HG02571 (cell line): ENCODE results near the gene SCYGR1.
A peak's percentile ranks its signal among the peaks of the same experiment; 100 is the strongest.
"Not testable (repeated sequence)": the region's sequence is repeated elsewhere in the genome, so short reads cannot be mapped to it uniquely, and the experiment has no call there.

Experiments
- ATAC-seq: cut with Tn5 transposase; IDR thresholded peaks from one replicate; pipeline ENCODE4 v1.9.1; 2021; ENCODE audit warnings: mild to moderate bottlenecking, moderate library complexity; ENCODE audit not compliant: unreplicated experiment

Gene SCYGR1

DNA sequence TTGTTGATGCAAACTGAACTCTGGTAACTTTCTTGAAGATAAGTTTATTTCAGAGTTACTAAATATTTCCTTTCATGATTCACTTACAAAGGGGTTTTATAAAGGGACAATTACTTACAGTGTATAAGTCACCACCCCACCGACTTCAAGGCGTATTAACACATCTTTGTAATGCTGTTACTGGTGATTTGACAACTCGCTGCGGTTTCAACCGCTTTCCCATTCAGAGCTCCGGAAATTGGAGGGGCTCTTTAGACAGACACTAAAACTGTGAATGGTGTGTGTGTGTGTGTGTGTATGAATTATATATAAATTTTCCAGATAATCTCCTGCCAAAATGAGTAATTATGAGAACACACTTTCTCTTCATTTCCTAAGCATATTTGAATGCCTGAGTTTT is 13.6 kb downstream of the SCYGR1 start:
- no peak for ATAC-seq

DNA sequence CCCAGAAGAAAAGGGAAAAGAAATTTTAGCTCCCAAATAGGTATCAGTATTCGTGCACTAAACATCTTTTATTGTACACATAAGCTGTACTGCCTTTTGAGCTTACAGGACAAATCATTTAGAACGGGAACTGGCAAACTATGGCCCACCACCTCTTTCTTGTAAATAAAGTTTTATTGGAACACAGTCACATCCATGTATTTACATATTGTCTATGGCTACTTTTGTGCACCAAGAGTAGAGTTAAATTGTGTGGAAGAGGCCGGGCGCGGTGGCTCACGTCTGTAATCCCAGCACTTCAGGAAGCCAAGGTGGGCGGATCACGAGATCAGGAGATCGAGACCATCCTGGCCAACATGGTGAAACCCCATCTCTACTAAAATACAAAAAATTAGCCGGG is 14.4 kb downstream of the SCYGR1 start:
- no peak for ATAC-seq

DNA sequence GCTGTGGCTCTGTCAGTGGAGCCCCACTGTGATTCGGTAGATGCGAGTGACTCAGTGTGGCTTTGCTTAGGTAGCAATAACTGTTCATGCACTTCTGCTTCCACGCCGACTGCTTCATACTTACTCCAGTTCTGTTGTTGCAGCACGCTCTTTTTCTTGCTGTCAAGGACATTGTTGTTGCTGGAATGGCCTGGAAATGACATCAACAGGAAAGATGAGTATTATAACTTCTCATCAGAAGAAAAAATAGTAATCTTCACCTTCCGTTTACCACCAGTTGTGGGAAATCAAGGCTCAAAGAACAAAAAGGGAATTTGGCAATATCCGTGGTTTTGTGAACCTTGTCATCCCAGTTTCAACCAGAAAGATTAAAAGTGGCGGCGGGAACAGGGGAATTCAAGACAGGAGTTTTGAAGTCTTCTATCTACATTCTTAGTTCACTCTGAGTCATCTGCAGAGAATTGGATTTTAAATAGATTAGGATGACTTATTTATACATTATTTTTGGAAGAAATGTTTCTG is 16.9 kb downstream of the SCYGR1 start:
- no peak for ATAC-seq

DNA sequence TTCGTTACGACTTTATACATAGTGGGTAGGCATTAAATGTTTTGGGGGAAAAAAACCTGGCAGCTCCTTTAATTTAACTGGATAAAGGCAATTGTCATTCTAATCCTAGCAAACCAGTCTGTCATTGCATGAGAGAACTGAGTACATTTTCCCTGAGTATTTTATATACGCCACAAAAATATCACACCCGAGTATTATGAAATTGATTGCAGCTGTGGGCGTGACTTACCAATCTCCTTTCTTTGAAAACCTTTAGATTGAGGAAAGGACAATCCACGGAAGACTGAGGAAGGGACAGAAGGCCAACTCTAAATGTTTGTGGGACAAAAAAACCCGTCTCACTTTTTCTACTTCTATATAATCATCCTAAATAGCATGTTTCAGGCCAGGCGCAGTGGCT is 17.7 kb downstream of the SCYGR1 start:
- no peak for ATAC-seq

DNA sequence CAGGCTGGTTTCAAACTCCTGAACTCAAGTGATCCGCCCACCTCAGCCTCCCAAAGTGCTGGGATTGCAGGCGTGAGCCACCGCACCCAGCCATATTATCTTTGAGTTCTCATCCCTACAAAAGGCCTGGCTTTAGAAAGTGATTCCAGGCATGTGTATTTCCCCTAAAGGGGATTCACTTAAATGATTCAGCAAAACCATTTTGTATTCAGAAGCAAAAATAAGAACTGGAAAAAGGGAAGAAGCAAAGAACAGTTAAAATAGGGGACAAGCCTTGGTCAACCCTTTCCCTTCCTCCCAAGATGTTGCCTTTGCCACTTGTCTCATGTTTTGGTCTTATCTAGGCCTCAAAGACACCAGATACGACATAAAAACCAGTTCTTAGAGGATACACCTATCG is 19.2 kb downstream of the SCYGR1 start:
- ATAC-seq, result no peak

DNA sequence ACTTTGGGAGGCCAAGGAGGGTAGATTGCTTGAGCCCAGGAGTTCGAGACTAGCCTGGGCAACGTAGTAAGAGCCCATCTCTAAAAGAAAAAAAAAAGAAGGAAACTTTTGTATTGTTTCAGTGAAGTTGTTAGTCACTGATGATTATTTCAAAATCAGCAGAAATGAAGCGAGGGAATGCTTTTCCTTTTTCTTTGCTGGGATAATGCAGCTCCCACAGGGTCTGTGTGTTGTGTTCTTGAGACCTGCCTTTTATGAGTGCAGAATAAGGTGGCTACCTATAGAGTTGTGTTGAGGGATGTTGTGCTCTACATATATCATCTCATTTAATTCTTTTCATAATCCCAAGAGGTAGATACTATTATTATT is 20.3 kb downstream of the SCYGR1 start:
- ATAC-seq, result no peak

DNA sequence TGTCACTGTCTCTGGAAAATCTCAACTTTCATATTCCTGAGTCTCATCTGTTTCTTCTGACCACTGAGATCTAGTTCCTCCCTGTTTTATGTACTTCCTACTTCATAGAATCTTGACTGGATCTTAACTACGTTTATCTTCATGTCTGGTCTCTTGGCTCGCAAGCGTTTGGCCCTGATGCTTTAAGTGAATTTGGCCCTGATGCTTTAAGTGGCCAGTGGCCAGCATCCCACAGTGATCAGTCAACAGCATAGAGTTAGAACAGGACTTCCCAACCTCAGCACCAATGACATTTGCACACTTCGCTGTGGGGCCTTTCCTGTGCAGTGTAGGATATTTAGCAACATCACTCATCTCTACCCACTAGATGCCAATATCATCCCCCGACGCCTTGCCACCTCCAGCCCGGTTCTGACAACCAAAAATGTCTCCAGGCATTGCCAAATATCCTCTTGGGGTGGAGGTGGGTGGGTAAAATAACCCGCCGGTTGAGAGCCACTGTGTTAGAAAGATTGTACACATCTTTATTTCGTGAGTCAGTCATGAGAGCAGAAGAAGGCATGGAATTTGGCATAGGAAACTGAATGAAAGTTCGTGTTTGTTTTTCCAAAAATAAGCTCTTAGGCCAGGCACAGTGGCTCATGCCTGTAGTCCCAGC is 20.9 kb downstream of the SCYGR1 start:
- ATAC-seq, result no peak

DNA sequence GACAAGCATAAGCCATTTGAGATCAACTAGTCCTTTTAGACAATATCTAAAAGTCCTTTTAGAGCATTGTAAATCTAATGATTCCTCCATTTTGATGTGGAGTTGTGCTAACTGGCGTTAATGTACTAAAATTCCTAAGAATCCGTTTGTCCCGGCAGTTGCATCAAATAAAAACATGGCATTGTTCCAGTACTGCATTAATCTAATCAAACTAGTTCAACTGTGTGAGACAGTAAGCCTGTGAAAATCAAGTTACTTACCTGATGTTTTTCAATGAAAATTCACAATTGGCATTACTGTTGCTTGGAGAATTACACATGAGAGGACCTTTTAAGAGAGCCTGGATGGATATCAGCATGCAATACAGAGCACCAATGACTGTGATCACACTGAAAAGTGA is 21.9 kb downstream of the SCYGR1 start:
- ATAC-seq, result no peak

DNA sequence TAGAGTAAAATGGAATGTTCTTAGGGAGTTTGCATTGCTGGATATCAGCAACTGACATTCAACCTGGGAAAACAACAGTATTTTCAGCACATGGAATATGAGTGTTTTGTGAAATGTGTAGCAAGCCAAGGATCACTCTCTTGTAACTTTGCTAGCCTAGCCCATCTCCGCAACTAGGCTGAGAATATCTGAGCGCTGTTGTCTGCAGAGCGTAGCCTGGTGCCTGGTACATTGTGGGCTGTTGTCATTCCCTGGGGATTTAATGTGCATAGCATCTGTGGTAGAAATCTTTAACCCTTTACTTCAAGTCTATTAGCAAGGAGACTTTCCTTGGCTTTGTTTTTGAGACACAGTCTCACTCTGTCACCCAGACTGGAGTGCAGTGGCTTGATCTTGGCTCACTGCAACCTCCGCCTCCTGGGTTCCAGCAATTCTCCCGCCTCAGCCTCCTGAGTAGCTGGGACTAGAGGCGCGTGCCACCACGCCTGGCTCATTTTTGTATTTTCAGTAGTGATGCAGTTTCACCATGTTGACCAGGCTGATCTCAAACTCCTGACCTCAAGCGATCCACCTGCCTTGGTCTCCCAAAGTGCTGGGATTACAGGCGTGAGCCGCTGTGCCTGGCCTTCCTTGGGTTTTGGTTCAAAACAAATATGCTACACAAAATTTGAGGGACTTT is 23.0 kb downstream of the SCYGR1 start:
- not testable (repeated sequence) for ATAC-seq

DNA sequence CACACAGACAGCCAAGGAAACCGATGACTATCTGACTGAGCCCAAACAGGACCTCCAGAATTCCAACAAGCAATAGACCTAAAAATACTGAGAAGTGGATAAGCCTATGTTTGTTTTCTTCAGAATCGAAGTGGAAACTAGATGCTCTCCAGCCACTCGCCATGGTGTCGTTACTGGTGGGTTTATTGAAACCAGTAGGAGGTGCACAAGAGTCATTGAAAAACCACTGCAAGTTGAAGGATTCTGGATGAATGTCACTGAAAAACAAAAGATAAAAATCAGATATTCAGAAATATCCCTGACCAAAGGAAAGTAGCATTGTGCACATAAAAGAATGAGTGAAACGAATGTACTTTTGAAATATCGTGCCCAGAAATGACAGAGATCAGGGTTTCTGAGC is 24.0 kb downstream of the SCYGR1 start:
- no peak for ATAC-seq

DNA sequence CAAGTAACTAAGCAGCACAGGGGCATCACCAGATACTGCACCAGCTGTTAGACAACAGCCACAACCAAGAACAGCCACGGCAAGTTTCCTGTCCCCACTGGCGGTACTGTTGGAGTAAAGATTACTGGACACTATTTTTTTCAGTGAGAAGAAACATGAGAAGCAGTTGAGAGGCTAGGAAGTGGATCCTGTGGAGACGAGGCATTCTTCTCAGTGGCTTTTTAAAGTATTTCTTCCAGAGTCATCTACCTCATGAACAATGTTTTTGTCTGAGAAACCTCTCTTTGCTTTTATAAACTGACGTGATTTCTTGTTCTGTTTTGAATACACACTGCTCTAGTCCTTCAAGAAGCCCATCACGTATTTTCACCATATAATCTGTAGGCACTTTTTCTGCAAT is 27.4 kb downstream of the SCYGR1 start:
- ATAC-seq, result no peak

DNA sequence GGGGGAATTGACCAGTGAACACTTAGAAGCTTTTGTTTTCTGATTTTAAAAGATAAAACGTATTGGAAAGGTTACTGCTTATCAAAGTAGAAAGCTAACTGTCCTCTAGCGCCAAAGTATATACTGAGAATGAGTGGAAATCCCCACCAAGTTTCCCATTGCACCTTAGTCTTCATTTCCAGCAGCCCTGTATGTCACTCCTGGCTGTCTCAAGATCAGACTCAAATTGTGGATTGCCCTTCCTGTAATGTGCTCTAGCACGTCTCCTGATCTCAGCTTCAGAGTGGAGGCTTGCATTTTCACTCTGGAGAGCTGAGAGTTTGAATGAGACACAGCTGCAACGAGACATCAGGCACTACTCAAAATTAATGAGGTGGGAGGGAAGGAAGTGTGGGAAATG is 36.1 kb downstream of the SCYGR1 start:
- ATAC-seq, result peak; percentile 81

DNA sequence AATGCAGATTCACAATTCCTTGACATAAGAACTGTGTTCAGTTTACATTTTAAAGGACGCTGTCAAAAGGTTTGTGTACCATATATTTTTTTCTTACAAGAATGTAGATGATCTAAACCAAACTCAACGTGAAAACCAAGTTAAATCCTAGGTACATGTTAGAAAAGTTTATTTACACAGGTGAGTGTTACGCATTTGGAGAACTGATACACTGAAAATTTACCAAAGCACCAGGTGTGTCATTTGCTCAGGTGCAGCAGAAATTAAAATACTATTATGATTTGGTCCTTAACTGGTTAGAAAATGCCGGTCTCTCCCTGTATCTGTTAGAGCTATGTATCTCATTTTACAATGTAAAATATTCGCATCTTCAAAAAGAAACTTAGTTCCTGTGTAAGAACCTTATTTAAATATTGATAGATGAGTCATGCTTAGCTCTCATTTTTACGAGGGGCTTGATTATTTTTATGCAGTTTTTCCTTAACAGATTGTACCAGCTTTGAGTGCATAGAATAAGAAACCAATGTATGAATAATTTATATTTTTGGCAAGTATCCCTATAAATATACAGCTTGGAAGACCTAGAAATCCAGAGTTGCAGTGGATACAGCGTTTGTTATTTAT is 37.6 kb downstream of the SCYGR1 start:
- ATAC-seq, result no peak

DNA sequence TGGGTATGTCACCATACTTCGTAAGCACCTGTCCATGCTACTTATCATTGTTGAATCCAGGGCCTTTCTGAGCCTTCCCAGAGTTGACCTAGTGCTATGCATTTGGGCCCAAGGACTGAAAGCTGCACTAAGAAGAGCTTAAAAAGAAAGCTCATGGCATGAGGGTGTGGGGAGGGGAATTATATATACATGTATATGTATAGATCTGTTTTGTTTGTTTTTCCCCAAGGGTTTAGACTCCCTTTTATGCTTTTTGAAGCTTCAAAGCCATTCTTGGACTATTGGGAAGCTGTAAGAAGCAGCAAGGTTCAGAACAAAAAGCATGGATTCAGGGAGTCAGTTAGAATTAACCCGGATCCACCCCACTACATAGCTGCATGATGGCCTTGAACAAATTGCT is 39.4 kb downstream of the SCYGR1 start:
- ATAC-seq, result no peak

DNA sequence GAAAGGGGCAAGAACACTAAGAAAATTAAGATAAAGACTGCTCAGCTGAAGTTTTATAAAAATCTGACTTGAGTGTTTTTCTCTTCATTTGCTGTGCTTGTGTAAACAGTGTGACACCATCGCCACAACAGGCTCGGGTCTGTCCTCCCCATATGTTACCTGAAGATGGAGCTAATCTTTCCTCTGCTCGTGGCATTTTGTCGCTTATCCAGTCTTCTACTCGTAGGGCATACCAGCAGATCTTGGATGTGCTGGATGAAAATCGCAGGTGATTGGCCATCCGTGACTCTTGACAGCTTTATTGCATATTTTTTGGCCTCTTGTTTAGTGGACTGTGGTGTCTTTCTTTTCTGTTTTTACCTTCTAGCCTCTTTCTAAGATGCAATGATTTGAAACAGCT is 40.6 kb downstream of the SCYGR1 start:
- no peak for ATAC-seq

DNA sequence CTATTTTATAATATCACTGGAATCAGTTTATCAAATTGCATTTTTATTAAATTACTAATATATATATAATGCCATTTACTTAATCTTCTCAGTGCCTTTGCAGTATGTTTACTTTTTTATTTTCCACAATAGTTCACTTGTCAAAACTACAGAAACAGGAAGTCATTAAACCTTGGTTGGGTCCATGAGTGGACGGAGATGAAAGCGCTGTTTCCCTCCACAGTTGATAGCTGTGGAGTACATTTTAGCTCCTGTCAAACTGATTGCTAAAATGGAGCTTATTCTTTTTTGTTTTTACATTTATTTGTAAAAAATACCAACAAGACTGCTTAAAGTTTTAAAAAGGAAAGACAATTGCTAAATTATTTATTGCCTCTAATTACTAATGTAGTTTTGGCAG is 43.5 kb downstream of the SCYGR1 start:
- ATAC-seq, result no peak

DNA sequence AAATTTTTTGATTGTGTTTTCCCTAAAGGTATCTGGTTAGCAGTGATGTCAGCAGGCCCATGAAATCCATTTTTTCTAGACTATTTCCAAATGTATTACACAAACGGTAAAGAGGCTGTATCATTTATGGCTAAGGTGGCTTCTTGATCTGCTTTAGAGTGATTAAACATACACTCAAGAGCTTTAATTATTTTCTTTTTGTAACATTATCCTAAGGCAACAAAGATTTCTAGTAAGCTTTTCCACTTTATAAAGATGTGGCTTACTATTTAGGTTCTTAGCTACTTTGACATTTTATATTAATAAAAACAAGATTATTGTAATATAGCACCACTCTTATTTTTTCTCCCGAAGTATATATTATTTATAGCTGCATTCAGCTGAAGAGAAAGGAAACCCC is 46.2 kb downstream of the SCYGR1 start:
- no peak for ATAC-seq

DNA sequence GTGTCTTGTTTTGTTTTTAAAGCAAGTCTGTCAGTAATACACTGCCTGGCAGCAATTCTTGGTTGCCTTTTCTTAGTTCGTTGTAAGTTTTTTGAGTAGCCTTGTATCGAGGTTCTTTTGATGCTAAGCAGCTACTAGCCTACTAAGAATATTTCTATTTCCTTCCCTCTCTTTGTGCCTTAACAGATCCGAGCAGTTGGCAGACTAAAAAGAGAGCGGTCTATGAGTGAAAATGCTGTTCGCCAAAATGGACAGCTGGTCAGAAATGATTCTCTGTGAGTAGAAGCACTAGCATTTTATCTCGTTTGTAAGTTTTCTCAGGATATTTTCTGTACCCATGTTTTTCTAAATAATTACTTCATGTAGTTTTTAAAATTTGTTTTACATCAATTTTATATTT is 47.6 kb downstream of the SCYGR1 start:
- ATAC-seq, result no peak

DNA sequence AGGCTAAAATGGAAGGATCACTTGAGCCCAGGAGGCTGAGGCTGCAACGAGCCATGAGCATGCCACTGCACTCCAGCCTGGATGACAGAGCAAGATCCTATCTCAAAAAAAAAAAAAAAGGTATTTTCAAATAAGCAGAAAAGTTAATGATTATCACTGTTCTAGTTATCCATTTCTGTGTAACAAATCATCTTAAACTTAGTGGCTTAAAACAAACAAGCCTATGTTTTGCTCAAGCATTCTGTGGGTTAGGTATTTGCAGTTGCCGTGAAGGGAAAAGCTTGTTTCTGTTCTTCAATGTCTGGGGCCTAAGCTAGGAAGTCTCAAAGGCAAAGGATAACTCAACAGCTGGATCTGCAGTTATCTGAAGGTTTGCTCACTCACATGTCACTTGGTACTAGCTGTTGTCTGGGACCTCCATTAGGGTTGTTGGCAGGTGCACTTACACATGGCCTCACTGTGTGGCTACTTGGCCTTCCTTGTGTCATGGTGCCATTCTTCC is 48.6 kb downstream of the SCYGR1 start:
- no peak for ATAC-seq
